Bronchial smooth muscle cell (primary cell): ENCODE data around the gene TUBB2B. TPM values are rescaled to one million over a fixed set of nuclear protein-coding genes. Genes with fewer than 3 reads are reported as not detected.

Source experiments
- total RNA-seq: library from RNA; depleted of rRNA; stranded (reverse); fragments of >200 nt; gene quantifications from 2 replicates; pipeline ENCODE4 v1.2.1, GENCODE V29; 2014

TUBB2B gene
- total RNA-seq: 0.79 and 2.2 TPM in 2 replicates

GRCh38 chr6:3227363-3228045 is at the start of gene TUBB2B:
TSS of gene TUBB2B (minus strand) at chr6:3227653. CDS start at chr6:3227543, 110 bp downstream.

GRCh38 chr6:3258720-3259490 is 31.5 kb upstream of the TUBB2B start, which contains the start of gene PSMG4:
TSS of gene PSMG4 (plus strand) at chr6:3258947. CDS start at chr6:3259023, 76 bp downstream.

Other genes with a start within 250 kb of the TUBB2B start
- 20.5 and 23.6 TPM in 2 replicates for gene NQO2, start 227.8 kb downstream of the TUBB2B start, total RNA-seq
- gene RIPK1, start 159.2 kb downstream of the TUBB2B start, total RNA-seq: 16.4 and 22.0 TPM in 2 replicates
- 16.6 and 16.7 TPM in 2 replicates for gene BPHL, start 108.9 kb downstream of the TUBB2B start, total RNA-seq
- 27.7 and 44.1 TPM in 2 replicates for gene TUBB2A, start 70.1 kb downstream of the TUBB2B start, total RNA-seq
- 33.6 and 39.5 TPM in 2 replicates for gene PSMG4, start 31.3 kb upstream of the TUBB2B start, total RNA-seq
- gene SLC22A23, start 229.4 kb upstream of the TUBB2B start, total RNA-seq: 4.4 and 4.9 TPM in 2 replicates